ENCODE results near the gene SYPL2. TPM values are rescaled to one million over a fixed set of nuclear protein-coding genes. Genes with fewer than 3 reads are reported as not detected.
A peak's percentile ranks its signal among the peaks of the same experiment; 100 is the strongest.

The SYPL2 gene
- total and polyA plus RNA-seq, 2 donors (not counting 3 experiments of a cell fraction or from before 2014, with no cell fraction given), result not detected

DNA sequence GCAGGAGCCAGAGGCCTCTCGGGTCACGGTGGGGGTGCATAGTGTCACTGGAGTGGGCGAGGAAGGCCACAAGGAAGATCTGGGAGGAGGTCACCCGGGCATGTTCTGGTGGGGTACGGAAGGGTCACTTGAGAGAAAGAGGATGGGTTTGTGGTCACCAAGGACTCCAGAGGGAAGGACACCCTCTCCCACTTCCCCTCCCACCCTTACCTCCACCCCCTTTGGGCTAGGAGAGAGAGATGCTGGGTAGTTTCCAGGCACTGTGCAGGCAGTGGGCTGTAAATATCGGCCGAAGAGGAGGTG is 42.5 kb downstream of the SYPL2 start:
- FAIRE-seq, result no peak
- Histone ChIP-seq H3K27ac (ENCODE audit: insufficient read depth, low read depth, low read length) (no peak overlapping the region), H3K4me2 (ENCODE audit: insufficient read depth, low read length) (peak overlapping the region; percentile 65), H2AFZ (ENCODE audit: low read depth, low read length) (peak overlapping the region; percentile 68), H3K79me2 (ENCODE audit: control insufficient read depth, insufficient read depth, low read length) (no peaks in the 10 kb centered on the region), H3K36me3 (ENCODE audit: control insufficient read depth in 2 of 2, extremely low read depth in 1 of 2, insufficient read depth in 2 of 2, low read length in 2 of 2) (no peaks in the 10 kb centered on the region), H3K9me1 (replicated peaks; ENCODE audit: control insufficient read depth, extremely low read depth, insufficient read depth, low read length) (no peaks in the 10 kb centered on the region), H3K27me3 (ENCODE audit: control insufficient read depth in 2 of 2, insufficient read depth in 2 of 2, low read length in 2 of 2) (peaks cover 10 to 21% of the 10 kb centered on the region in 2 experiments), H3K4me1 (ENCODE audit: control insufficient read depth, extremely low read depth, insufficient read depth, low read length) (peaks cover 6% of the 10 kb centered on the region), H3K9ac (replicated peaks; ENCODE audit: extremely low read depth, insufficient read depth, low read length) (no peak overlapping the region), H4K20me1 (replicated peaks; ENCODE audit: control insufficient read depth, extremely low read depth, insufficient read depth, low read length) (no peaks in the 10 kb centered on the region), H3K9me3 (replicated peaks; ENCODE audit: control insufficient read depth, insufficient read depth, low read length) (no peaks in the 10 kb centered on the region), H3K4me3 (replicated peaks in 1 of 3; ENCODE audit: insufficient read depth in 1 of 3, low read depth in 1 of 3, low read length in 3 of 3) (no peak overlapping the region)
- DNase-seq (ENCODE audit: low read depth, low spot score), result no peak
- intact Hi-C loops (cut with micrococcal nuclease), result no loop called here
- ChIA-PET CTCF (interaction anchor here (1.6 to 23.0 kb wide), 7 partner anchors 9 to 22 kb away, joined by 8 to 955 read pairs (median 14); partner anchors contain the start of genes CYB561D1 and GPR61), POLR2A (no interaction called here)
- TF ChIP-seq EZH2 (IDR thresholded peaks at IDR 0.05; ENCODE audit: borderline replicate concordance, low read depth, low read length, severe bottlenecking) (no peak), GATA2 (IDR thresholded peaks at IDR 0.05; ENCODE audit: insufficient read depth, insufficient read length, low read depth, low read length) (no peak), FOS (IDR thresholded peaks at IDR 0.05; ENCODE audit: borderline replicate concordance, insufficient read depth, low read length) (no peak), POLR2A (IDR thresholded peaks at IDR 0.05; ENCODE audit: low read depth, low read length) (no peak), POLR2AphosphoS5 (IDR thresholded peaks at IDR 0.05; ENCODE audit: insufficient read depth, low read depth, low read length) (no peak), MYC (IDR thresholded peaks at IDR 0.05; ENCODE audit: low read depth, low read length) (no peak), JUN (IDR thresholded peaks at IDR 0.05; ENCODE audit: borderline replicate concordance, insufficient read depth, insufficient read length, low read depth) (no peak)
- TF ChIP-seq, protein P1, sequence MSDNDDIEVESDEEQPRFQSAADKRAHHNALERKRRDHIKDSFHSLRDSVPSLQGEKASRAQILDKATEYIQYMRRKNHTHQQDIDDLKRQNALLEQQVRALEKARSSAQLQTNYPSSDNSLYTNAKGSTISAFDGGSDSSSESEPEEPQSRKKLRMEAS (IDR thresholded peaks at IDR 0.05; ENCODE audit: insufficient read depth, insufficient read length), result no peak
- TF ChIP-seq, protein P2, sequence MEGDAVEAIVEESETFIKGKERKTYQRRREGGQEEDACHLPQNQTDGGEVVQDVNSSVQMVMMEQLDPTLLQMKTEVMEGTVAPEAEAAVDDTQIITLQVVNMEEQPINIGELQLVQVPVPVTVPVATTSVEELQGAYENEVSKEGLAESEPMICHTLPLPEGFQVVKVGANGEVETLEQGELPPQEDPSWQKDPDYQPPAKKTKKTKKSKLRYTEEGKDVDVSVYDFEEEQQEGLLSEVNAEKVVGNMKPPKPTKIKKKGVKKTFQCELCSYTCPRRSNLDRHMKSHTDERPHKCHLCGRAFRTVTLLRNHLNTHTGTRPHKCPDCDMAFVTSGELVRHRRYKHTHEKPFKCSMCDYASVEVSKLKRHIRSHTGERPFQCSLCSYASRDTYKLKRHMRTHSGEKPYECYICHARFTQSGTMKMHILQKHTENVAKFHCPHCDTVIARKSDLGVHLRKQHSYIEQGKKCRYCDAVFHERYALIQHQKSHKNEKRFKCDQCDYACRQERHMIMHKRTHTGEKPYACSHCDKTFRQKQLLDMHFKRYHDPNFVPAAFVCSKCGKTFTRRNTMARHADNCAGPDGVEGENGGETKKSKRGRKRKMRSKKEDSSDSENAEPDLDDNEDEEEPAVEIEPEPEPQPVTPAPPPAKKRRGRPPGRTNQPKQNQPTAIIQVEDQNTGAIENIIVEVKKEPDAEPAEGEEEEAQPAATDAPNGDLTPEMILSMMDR (IDR thresholded peaks at IDR 0.05; ENCODE audit: extremely low read depth in 1 of 2, insufficient read depth in 1 of 2, low read depth in 1 of 2, low read length in 2 of 2), result no peak
- dilution Hi-C loops (cut with MboI; ENCODE audit: extremely low pct_ligation_motif_present, low sequenced_read_pairs), result no loop called here
- BruUV-seq (replicated peaks), result no TSS peak
